NCI-H748 (cell line): Measurements from ENCODE around the gene VASN.
"Not testable (repeated sequence)": the region's sequence is repeated elsewhere in the genome, so short reads cannot be mapped to it uniquely, and the experiment has no call there.

Experiments used
- DNase-seq: peaks from one replicate; lab custom pipeline; 2025; ENCODE audit not compliant: unreplicated experiment; lab: John Stamatoyannopoulos, UW

The VASN gene

GRCh38 chr16:4371357-4372000 lies at the start of gene VASN:
TSS of gene VASN (plus strand) at chr16:4371848. CDS start at chr16:4380878, 9,030 bp downstream.
- no peak for DNase-seq

GRCh38 chr16:4322121-4323052 lies 49.3 kb upstream of the VASN start:
- DNase-seq = no peak

- DNase-seq = no peak
Observed at GRCh38 chr16:4323071-4323844, 48.4 kb upstream of the VASN start.

- no peak for DNase-seq
Observed at GRCh38 chr16:4323845-4324488, 47.7 kb upstream of the VASN start.

GRCh38 chr16:4324492-4325252 lies 47.0 kb upstream of the VASN start:
- no peak for DNase-seq

GRCh38 chr16:4325253-4325758 lies 46.3 kb upstream of the VASN start:
- no peak for DNase-seq

GRCh38 chr16:4327386-4328045 lies 44.1 kb upstream of the VASN start:
- no peak for DNase-seq

- DNase-seq = no peak
Observed at GRCh38 chr16:4328046-4328781, 43.4 kb upstream of the VASN start.

- DNase-seq = no peak
Observed at GRCh38 chr16:4328782-4329775, 42.6 kb upstream of the VASN start.

GRCh38 chr16:4330277-4330874 lies 41.3 kb upstream of the VASN start:
- DNase-seq = peak; percentile 18

GRCh38 chr16:4332083-4332482 lies 39.6 kb upstream of the VASN start:
- DNase-seq = no peak

GRCh38 chr16:4332623-4333307 lies 38.9 kb upstream of the VASN start:
- DNase-seq = no peak

GRCh38 chr16:4333308-4333638 lies 38.4 kb upstream of the VASN start:
- no peak for DNase-seq

GRCh38 chr16:4333714-4334113 lies 37.9 kb upstream of the VASN start:
- DNase-seq = not testable (repeated sequence)

GRCh38 chr16:4334724-4335495 lies 36.7 kb upstream of the VASN start:
- DNase-seq = no peak
